GM12891 (cell line): ENCODE results near the gene SAP30BP.

Experiments used
- POLR2A ChIP-seq: IDR thresholded peaks from 2 replicates; pipeline ENCODE4 v1.6.1; 2011; ENCODE audit warnings: low read depth, low read length, control low read depth
- POLR2AphosphoS5 ChIP-seq: IDR thresholded peaks from 2 replicates; pipeline ENCODE4 v1.6.1; 2011; ENCODE audit warnings: low read depth, low read length, control low read depth
- POU2F2 ChIP-seq: IDR thresholded peaks from 2 replicates; pipeline ENCODE4 v1.6.1; 2011; ENCODE audit warnings: low read depth, mild to moderate bottlenecking, control low read depth, low read length, moderate library complexity
- SPI1 ChIP-seq: IDR thresholded peaks from 2 replicates; pipeline ENCODE4 v1.6.1; 2011; ENCODE audit warnings: low read depth, low read length, control low read depth
- TAF1 ChIP-seq: IDR thresholded peaks from 2 replicates; pipeline ENCODE4 v1.6.1; 2011; ENCODE audit warnings: low read depth, low read length, control low read depth

DNA sequence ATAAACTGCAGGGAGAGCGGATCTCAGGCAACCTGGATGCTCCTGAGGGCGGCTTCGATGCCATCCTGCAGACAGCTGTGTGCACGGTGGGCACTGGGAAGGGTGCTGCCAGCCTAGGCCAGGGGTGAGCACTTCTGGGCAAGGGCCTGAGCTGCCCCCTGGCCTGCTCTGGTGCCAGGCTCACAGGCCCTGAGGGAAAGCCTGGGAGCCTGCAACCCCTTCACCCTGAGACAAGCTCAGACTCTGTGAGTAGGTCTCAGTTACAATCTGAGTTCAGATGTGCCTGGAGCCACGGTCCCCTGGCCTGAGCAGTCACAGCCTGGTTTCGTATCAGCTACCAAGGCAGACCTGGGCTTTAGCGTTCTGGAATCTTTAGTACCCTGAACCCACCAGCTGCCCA, 62.2 kb downstream of the SAP30BP start:
- TF ChIP-seq POLR2AphosphoS5 (no peak), POLR2A (no peak), TAF1 (no peak), POU2F2 (no peak), SPI1 (no peak)
